Natural killer cell (primary cell): ENCODE measurements around the gene TFE3. TPM values are rescaled to one million over a fixed set of nuclear protein-coding genes. Genes with fewer than 3 reads are reported as not detected.

Experiments used
- ATAC-seq, 3 donors: fragments of 150-1000 bp in 2 of 3; fragments of 200-7000 bp in 1 of 3; cut with Tn5 transposase; 1 replicate in 1 of 3; 2 replicates in 2 of 3; pipeline ENCODE4 v1.10.0; 2021; ENCODE audit warnings: mild to moderate bottlenecking in 2 of 3, moderate library complexity in 2 of 3
- DNase-seq, 2 donors: peaks; one replicate each; pipeline versions ENCODE4 v3.0.0 to v3.0.0-alpha.2; 2013 to 2021; ENCODE audit warnings: mixed read lengths in 1 of 2
- H3K27ac ChIP-seq: one replicate; pipeline ENCODE4 v1.5.1; 2013; ENCODE audit warnings: mild to moderate bottlenecking, low read length
- H3K27me3 ChIP-seq: one replicate; pipeline ENCODE4 v1.6.1; 2013; ENCODE audit warnings: low read length; ENCODE audit not compliant: control insufficient read depth, insufficient read depth
- H3K36me3 ChIP-seq: one replicate; pipeline ENCODE4 v1.6.1; 2013; ENCODE audit warnings: low read length; ENCODE audit not compliant: control insufficient read depth, insufficient read depth
- H3K4me1 ChIP-seq: one replicate; pipeline ENCODE4 v1.6.1; 2013; ENCODE audit warnings: low read length; ENCODE audit not compliant: control insufficient read depth, insufficient read depth
- H3K4me3 ChIP-seq: one replicate; pipeline ENCODE4 v1.5.1; 2013; ENCODE audit warnings: low read length
- H3K9me3 ChIP-seq: one replicate; pipeline ENCODE4 v1.6.1; 2013; ENCODE audit warnings: low read length; ENCODE audit not compliant: control insufficient read depth, insufficient read depth
- H3K27ac Mint-ChIP-seq, 2 donors: one replicate each; pipeline ENCODE4 v1.8.0; 2022; ENCODE audit warnings: mild to moderate bottlenecking in 2 of 2, mixed read lengths in 2 of 2, moderate library complexity in 1 of 2
- H3K27me3 Mint-ChIP-seq, 2 donors: one replicate each; pipeline ENCODE4 v1.8.0; 2022; ENCODE audit warnings: low read depth in 2 of 2, mixed read lengths in 2 of 2
- H3K36me3 Mint-ChIP-seq: one replicate; pipeline ENCODE4 v1.8.0; 2022; ENCODE audit warnings: mixed read lengths
- H3K4me1 Mint-ChIP-seq, 2 donors: one replicate each; pipeline ENCODE4 v1.8.0; 2022; ENCODE audit warnings: mixed read lengths in 2 of 2
- H3K4me3 Mint-ChIP-seq: one replicate; pipeline ENCODE4 v1.8.0; 2022; ENCODE audit warnings: mild to moderate bottlenecking, moderate library complexity, mixed read lengths
- H3K9me3 Mint-ChIP-seq, 2 donors: one replicate each; pipeline ENCODE4 v1.8.0; 2022; ENCODE audit warnings: mixed read lengths in 2 of 2
- CTCF ChIP-seq: fragments of 200-600 bp; IDR thresholded peaks from one replicate; pipeline ENCODE4 v1.8.0; 2022; ENCODE audit warnings: antibody characterized with exemption
- WGBS: methylation state at CpG from one replicate; pipeline ENCODE4 v1.1.7; 2013; ENCODE audit warnings: missing lambda C conversion rate; ENCODE audit not compliant: insufficient coverage; 5-methylcytosine and 5-hydroxymethylcytosine counted together
- intact Hi-C: fragments of 100-400 bp; cut with micrococcal nuclease; formaldehyde crosslinking; loops from one replicate; pipeline ENCODE4 v1.14.2; 2022
- total RNA-seq, 4 donors: library from RNA; stranded (reverse); fragments of 120-200 nt in 1 of 4; gene quantifications; one replicate each; pipeline versions ENCODE4 v1.2.3 to v1.2.4, GENCODE V29; 2013 to 2022

The TFE3 gene
- total RNA-seq, 3 donors from 2014 or later (not counting 1 experiment from before 2014, with no cell fraction given): 43.8 to 57.5 (median 43.9) TPM

- H3K27me3 Mint-ChIP-seq: no peaks in the 10 kb centered on the region
- Histone ChIP-seq H3K27ac (peak within 1 kb of the TSS; percentile 99), H3K4me1 (peaks cover 22% of the 10 kb centered on the region), H3K9me3 (no peaks in the 10 kb centered on the region), H3K36me3 (peaks cover 7% of the 10 kb centered on the region), H3K27me3 (no peaks in the 10 kb centered on the region), H3K4me3 (peak within 1 kb of the TSS; percentile 98)
- H3K4me3 Mint-ChIP-seq: peak within 1 kb of the TSS; percentile 97
- no peaks in the 10 kb centered on the region for H3K9me3 Mint-ChIP-seq
- intact Hi-C loops: loop anchor here (1.0 to 10.0 kb wide), 3 partner anchors 40 to 88 kb away; partner anchors contain the start of genes PIM2, SLC35A2 and TFE3
- TF ChIP-seq CTCF: no peak
- H3K36me3 Mint-ChIP-seq: no peaks in the 10 kb centered on the region
- H3K4me1 Mint-ChIP-seq: peaks cover 16 to 35% of the 10 kb centered on the region in 2 donors
- DNase-seq (peak; percentile 67 to 94), ATAC-seq (peak; percentile 77 to 89 (median 78))
- WGBS: 0% methylated on average over 24 of the region's 38 CpGs
- peak within 1 kb of the TSS; percentile 97 to 99 for H3K27ac Mint-ChIP-seq
These were observed 40.8 kb downstream of the TFE3 start, which contains the start of gene GRIPAP1 for GRCh38 chrX:49002091-49002935. Gene GRIPAP1, minus strand, starts transcription at chrX:49002264. Its CDS starts 35 bp downstream, at chrX:49002229.

GRCh38 chrX:49001521-49002090 lies 41.6 kb downstream of the TFE3 start:
- intact Hi-C loops: loop anchor here (1.0 to 10.0 kb wide), 3 partner anchors 41 to 87 kb away; partner anchors contain the start of genes PIM2, SLC35A2 and TFE3
- DNase-seq (peak; percentile 52 to 84), ATAC-seq (peak; percentile 49 to 74 (median 61))
- H3K27ac Mint-ChIP-seq: peak overlapping the region; percentile 97 to 99
- WGBS: 2% methylated on average over 17 of the region's 17 CpGs
- H3K9me3 ChIP-seq: no peaks in the 10 kb centered on the region
- peak overlapping the region; percentile 98 for H3K4me3 ChIP-seq
- H3K4me3 Mint-ChIP-seq: peak overlapping the region; percentile 97
- H3K9me3 Mint-ChIP-seq: no peaks in the 10 kb centered on the region
- no peaks in the 10 kb centered on the region for H3K27me3 Mint-ChIP-seq
- peak overlapping the region; percentile 99 for H3K27ac ChIP-seq
- H3K36me3 Mint-ChIP-seq: no peaks in the 10 kb centered on the region
- no peaks in the 10 kb centered on the region for H3K27me3 ChIP-seq
- no peak for TF ChIP-seq CTCF
- peaks cover 19 to 37% of the 10 kb centered on the region in 2 donors for H3K4me1 Mint-ChIP-seq
- peaks cover 13% of the 10 kb centered on the region for H3K36me3 ChIP-seq
- H3K4me1 ChIP-seq: peaks cover 22% of the 10 kb centered on the region

- H3K27me3 ChIP-seq: no peaks in the 10 kb centered on the region
- peak overlapping the region; percentile 97 to 99 for H3K27ac Mint-ChIP-seq
- peaks cover 14% of the 10 kb centered on the region for H3K36me3 ChIP-seq
- H3K4me3 Mint-ChIP-seq: no peak overlapping the region
- H3K4me1 ChIP-seq: peaks cover 22% of the 10 kb centered on the region
- intact Hi-C loops: loop anchor here (10.0 kb wide), 1 partner anchor 86 kb away; the partner anchor contains the start of genes PIM2 and SLC35A2
- no peaks in the 10 kb centered on the region for H3K9me3 Mint-ChIP-seq
- H3K27me3 Mint-ChIP-seq: no peaks in the 10 kb centered on the region
- no peak for TF ChIP-seq CTCF
- no peak overlapping the region for H3K4me3 ChIP-seq
- H3K36me3 Mint-ChIP-seq: no peaks in the 10 kb centered on the region
- DNase-seq (no peak), ATAC-seq (no peak)
- no peaks in the 10 kb centered on the region for H3K9me3 ChIP-seq
- H3K27ac ChIP-seq: peak overlapping the region; percentile 99
- 100% methylated on average over 2 of the region's 4 CpGs for WGBS
- H3K4me1 Mint-ChIP-seq: peaks cover 22 to 37% of the 10 kb centered on the region in 2 donors
These were observed 42.5 kb downstream of the TFE3 start for GRCh38 chrX:49000636-49001035.
